GM23338 (cell line): ENCODE measurements around the gene ZNF879. TPM values are rescaled to one million over a fixed set of nuclear protein-coding genes. Genes with fewer than 3 reads are reported as not detected.

Source experiments
- ATAC-seq: fragments of 200-7000 bp; cut with Tn5 transposase; 3 replicates; pipeline ENCODE4 v1.9.1; 2020
- DNase-seq: peaks from one replicate; pipeline ENCODE4 v3.0.0-alpha.2; 2015; ENCODE audit warnings: low spot score
- H2AFZ ChIP-seq: fragments of 200-600 bp; sonication (generic); 2 replicates; pipeline ENCODE4 v1.8.0; 2016; ENCODE audit warnings: antibody characterized with exemption, mild to moderate bottlenecking, moderate library complexity
- H3F3A ChIP-seq: fragments of 200-600 bp; sonication (generic); replicated peaks from 2 replicates; pipeline ENCODE4 v1.8.0; 2017; ENCODE audit warnings: antibody characterized with exemption, mixed run types, low read depth
- H3K27ac ChIP-seq: fragments of 200-600 bp; sonication (generic); 2 replicates; pipeline ENCODE4 v1.6.1; 2016; ENCODE audit warnings: low read depth
- H3K27me3 ChIP-seq: fragments of 200-600 bp; sonication (generic); 2 replicates; pipeline ENCODE4 v1.8.0; 2016; ENCODE audit warnings: mild to moderate bottlenecking, mixed run types, moderate library complexity; ENCODE audit not compliant: insufficient read depth
- H3K36me3 ChIP-seq: fragments of 200-600 bp; sonication (generic); 2 replicates; pipeline ENCODE4 v1.8.0; 2016; ENCODE audit warnings: mild to moderate bottlenecking; ENCODE audit not compliant: insufficient read depth
- H3K4me1 ChIP-seq: fragments of 200-600 bp; sonication (generic); 2 replicates; pipeline ENCODE4 v1.8.0; 2016; ENCODE audit warnings: mild to moderate bottlenecking, moderate library complexity; ENCODE audit not compliant: insufficient read depth
- H3K4me2 ChIP-seq: fragments of 200-600 bp; sonication (generic); 2 replicates; pipeline ENCODE4 v1.7.1; 2017; ENCODE audit warnings: mixed run types
- H3K4me3 ChIP-seq: fragments of 200-600 bp; sonication (generic); 2 replicates; pipeline ENCODE4 v1.6.1; 2016; ENCODE audit warnings: mixed run types
- H3K79me2 ChIP-seq: fragments of 200-600 bp; sonication (generic); replicated peaks from 2 replicates; pipeline ENCODE4 v1.8.0; 2017; ENCODE audit warnings: mild to moderate bottlenecking; ENCODE audit not compliant: insufficient read depth
- H3K9me2 ChIP-seq: fragments of 200-600 bp; sonication (generic); 2 replicates; pipeline ENCODE4 v1.8.0; 2017; ENCODE audit not compliant: insufficient read depth
- H4K20me1 ChIP-seq: fragments of 200-600 bp; sonication (generic); replicated peaks from 2 replicates; pipeline ENCODE4 v1.8.0; 2017; ENCODE audit warnings: mild to moderate bottlenecking; ENCODE audit not compliant: insufficient read depth
- H3K27ac Mint-ChIP-seq: 2 replicates; pipeline ENCODE4 v1.8.0; 2020; ENCODE audit warnings: inconsistent platforms, mild to moderate bottlenecking, moderate library complexity, mixed read lengths
- H3K27me3 Mint-ChIP-seq: 3 replicates; pipeline ENCODE4 v1.8.0; 2022; ENCODE audit warnings: low read depth, mild to moderate bottlenecking, moderate library complexity, mixed read lengths, inconsistent platforms; ENCODE audit not compliant: insufficient read depth, poor library complexity
- H3K36me3 Mint-ChIP-seq: 3 replicates; pipeline ENCODE4 v1.8.0; 2021; ENCODE audit warnings: low read depth, mild to moderate bottlenecking, inconsistent platforms, moderate library complexity, mixed read lengths
- H3K4me1 Mint-ChIP-seq: 3 replicates; pipeline ENCODE4 v1.8.0; 2020; ENCODE audit warnings: mild to moderate bottlenecking, inconsistent platforms, mixed read lengths
- H3K4me3 Mint-ChIP-seq: 3 replicates; pipeline ENCODE4 v1.8.0; 2021; ENCODE audit warnings: moderate library complexity, mild to moderate bottlenecking, inconsistent platforms, mixed read lengths
- H3K9me3 Mint-ChIP-seq: 3 replicates; pipeline ENCODE4 v1.8.0; 2020; ENCODE audit warnings: moderate library complexity, mild to moderate bottlenecking, inconsistent platforms, mixed read lengths
- EZH2 ChIP-seq: fragments of 200-600 bp; sonication (generic); IDR thresholded peaks from one replicate; pipeline ENCODE4 v1.8.0; 2017; ENCODE audit warnings: antibody characterized with exemption, mild to moderate bottlenecking, low read depth; ENCODE audit not compliant: unreplicated experiment
- EZH2phosphoT487 ChIP-seq: fragments of 200-600 bp; sonication (generic); IDR thresholded peaks from one replicate; pipeline ENCODE4 v1.8.1; 2018; ENCODE audit warnings: antibody characterized with exemption; ENCODE audit not compliant: unreplicated experiment
- polyA plus RNA-seq: library from polyadenylated mRNA; unstranded; fragments of >200 nt; fragmentation: Nextera tagmentation; extraction: Ambion mirVana; gene quantifications from 2 replicates; pipeline ENCODE4 v1.2.1, GENCODE V29; 2016
- total RNA-seq: library from RNA; depleted of rRNA; stranded (reverse); fragments of >200 nt; shearing (Covaris generic); gene quantifications from 2 replicates; pipeline ENCODE4 v1.2.3, GENCODE V29; 2014
- TF ChIP-seq, protein P1 (sequence below): fragments of 250-450 bp; sonication (Bioruptor Pico); IDR thresholded peaks from 2 replicates; pipeline ENCODE4 v1.5.0; 2020; ENCODE audit warnings: mild to moderate bottlenecking, moderate library complexity

Gene ZNF879
- total and polyA plus RNA-seq, 2 experiments from 2014 or later, result 3.5 to 3.9 TPM

DNA sequence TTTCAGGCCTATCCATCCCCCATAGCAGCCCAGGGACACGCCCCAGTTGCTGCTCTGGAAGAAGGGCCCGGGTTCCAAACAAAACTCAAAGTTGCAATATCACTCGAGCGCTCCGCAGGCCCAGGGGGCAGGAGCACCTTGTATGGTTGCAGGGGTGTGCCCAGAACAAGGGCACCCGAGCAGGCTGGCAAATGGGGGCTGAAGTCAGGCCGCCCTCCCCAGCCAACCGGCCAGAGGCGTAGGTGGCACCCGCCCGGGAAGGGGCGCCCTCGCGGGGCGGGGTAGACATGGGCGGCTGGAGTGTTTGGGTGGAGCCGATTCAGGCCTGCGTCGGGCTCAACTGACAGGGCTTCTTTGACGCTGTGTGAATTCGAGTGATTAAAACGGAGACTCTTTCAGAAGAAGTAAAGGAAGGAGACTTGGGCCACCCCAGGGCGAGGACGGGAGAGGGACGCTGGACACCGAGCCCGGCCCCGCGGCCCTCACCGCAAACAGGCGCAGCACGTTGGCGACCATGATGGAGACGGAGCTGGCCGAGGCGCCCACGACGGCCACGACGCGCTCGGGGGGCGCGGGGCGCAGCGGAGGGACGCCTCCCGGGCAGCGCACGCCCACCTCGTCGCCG, 29.5 kb upstream of the ZNF879 start (continued):
- TF ChIP-seq, protein P1, sequence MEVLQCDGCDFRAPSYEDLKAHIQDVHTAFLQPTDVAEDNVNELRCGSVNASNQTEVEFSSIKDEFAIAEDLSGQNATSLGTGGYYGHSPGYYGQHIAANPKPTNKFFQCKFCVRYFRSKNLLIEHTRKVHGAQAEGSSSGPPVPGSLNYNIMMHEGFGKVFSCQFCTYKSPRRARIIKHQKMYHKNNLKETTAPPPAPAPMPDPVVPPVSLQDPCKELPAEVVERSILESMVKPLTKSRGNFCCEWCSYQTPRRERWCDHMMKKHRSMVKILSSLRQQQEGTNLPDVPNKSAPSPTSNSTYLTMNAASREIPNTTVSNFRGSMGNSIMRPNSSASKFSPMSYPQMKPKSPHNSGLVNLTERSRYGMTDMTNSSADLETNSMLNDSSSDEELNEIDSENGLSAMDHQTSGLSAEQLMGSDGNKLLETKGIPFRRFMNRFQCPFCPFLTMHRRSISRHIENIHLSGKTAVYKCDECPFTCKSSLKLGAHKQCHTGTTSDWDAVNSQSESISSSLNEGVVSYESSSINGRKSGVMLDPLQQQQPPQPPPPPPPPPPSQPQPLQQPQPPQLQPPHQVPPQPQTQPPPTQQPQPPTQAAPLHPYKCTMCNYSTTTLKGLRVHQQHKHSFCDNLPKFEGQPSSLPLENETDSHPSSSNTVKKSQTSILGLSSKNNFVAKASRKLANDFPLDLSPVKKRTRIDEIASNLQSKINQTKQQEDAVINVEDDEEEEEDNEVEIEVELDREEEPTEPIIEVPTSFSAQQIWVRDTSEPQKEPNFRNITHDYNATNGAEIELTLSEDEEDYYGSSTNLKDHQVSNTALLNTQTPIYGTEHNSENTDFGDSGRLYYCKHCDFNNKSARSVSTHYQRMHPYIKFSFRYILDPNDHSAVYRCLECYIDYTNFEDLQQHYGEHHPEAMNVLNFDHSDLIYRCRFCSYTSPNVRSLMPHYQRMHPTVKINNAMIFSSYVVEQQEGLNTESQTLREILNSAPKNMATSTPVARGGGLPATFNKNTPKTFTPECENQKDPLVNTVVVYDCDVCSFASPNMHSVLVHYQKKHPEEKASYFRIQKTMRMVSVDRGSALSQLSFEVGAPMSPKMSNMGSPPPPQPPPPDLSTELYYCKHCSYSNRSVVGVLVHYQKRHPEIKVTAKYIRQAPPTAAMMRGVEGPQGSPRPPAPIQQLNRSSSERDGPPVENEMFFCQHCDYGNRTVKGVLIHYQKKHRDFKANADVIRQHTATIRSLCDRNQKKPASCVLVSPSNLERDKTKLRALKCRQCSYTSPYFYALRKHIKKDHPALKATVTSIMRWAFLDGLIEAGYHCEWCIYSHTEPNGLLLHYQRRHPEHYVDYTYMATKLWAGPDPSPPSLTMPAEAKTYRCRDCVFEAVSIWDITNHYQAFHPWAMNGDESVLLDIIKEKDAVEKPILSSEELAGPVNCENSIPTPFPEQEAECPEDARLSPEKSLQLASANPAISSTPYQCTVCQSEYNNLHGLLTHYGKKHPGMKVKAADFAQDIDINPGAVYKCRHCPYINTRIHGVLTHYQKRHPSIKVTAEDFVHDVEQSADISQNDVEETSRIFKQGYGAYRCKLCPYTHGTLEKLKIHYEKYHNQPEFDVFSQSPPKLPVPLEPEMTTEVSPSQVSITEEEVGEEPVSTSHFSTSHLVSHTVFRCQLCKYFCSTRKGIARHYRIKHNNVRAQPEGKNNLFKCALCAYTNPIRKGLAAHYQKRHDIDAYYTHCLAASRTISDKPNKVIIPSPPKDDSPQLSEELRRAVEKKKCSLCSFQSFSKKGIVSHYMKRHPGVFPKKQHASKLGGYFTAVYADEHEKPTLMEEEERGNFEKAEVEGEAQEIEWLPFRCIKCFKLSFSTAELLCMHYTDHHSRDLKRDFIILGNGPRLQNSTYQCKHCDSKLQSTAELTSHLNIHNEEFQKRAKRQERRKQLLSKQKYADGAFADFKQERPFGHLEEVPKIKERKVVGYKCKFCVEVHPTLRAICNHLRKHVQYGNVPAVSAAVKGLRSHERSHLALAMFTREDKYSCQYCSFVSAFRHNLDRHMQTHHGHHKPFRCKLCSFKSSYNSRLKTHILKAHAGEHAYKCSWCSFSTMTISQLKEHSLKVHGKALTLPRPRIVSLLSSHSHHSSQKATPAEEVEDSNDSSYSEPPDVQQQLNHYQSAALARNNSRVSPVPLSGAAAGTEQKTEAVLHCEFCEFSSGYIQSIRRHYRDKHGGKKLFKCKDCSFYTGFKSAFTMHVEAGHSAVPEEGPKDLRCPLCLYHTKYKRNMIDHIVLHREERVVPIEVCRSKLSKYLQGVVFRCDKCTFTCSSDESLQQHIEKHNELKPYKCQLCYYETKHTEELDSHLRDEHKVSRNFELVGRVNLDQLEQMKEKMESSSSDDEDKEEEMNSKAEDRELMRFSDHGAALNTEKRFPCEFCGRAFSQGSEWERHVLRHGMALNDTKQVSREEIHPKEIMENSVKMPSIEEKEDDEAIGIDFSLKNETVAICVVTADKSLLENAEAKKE, result no peak

DNA sequence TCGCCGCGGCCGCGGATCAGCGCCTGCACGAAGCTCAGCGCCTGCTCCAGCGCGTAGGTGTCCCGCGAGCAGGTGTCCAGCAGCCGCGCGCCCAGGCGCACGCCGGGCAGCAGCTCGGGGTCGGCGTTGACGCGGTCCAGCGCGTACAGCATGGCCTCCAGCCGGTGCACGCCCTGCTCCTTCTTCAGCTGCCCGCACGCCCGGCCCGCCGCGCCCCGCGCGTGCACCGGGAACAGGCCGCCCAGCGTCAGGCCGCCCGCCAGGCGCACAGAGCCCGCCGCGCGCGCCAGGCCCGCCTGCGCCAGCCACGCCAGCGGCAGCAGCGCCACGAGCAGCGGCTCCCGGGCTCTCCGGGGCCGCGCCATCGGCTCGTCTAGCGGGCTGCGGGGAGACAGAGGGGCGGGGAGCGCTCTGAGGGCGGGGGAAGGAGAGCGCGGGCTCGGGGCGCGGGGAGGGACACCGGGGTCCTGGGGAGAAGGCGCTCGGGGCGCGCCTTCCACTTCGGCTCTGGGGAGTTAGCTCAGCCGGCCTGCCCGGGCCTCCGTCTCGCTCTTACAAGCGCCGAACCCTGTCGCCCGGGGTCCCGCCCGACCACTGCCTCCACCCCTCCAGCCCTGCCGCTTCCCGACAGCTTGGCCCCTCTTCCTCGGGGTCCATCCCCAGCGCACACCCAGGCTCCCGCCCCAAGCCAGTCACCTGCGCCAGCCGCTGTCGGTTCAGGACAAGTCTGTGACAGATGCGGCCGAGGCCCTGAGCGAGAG, 28.8 kb upstream of the ZNF879 start, which contains the start of gene GRM6:
GRM6 (minus strand) TSS at position 741 of the 761 bp plus-strand sequence; CDS start at position 365, 376 bp downstream.
- peak; percentile 67 for ATAC-seq
- Mint-ChIP-seq H3K27me3 (peaks cover 50% of the 10 kb centered on the region), H3K4me1 (peaks cover 11% of the 10 kb centered on the region; the same call in 2 of the 3 replicates), H3K4me3 (peak within 1 kb of the TSS; percentile 64), H3K9me3 (peaks cover 47% of the 10 kb centered on the region), H3K36me3 (peaks cover 8% of the 10 kb centered on the region), H3K27ac (no peak within 1 kb of the TSS)
- Histone ChIP-seq H3K27ac (no peak within 1 kb of the TSS), H3K4me2 (peak within 1 kb of the TSS; percentile 80), H3K36me3 (no peaks in the 10 kb centered on the region), H4K20me1 (no peaks in the 10 kb centered on the region), H3K79me2 (no peaks in the 10 kb centered on the region), H3K27me3 (peaks cover 42% of the 10 kb centered on the region), H3K9me2 (no peaks in the 10 kb centered on the region), H3K4me1 (peaks cover 8% of the 10 kb centered on the region), H3F3A (0 out of 2 replicates have a peak, but pooled peaks cover 3% of the 10 kb centered on the region), H3K4me3 (peak within 1 kb of the TSS; percentile 59), H2AFZ (peak within 1 kb of the TSS; percentile 88)
- TF ChIP-seq EZH2 (peak; percentile 30), EZH2phosphoT487 (no peak)
- DNase-seq, result peak; percentile 53
